ENCODE results near the gene LEMD1.
"Not testable (repeated sequence)": the region's sequence is repeated elsewhere in the genome, so short reads cannot be mapped to it uniquely, and the experiment has no call there.

Gene LEMD1

GRCh38 chr1:205382561-205382960, 39.3 kb downstream of the LEMD1 start:
- in situ Hi-C loops (cut with MboI; ENCODE audit: low sequenced_read_pairs): no loop called here

DNA sequence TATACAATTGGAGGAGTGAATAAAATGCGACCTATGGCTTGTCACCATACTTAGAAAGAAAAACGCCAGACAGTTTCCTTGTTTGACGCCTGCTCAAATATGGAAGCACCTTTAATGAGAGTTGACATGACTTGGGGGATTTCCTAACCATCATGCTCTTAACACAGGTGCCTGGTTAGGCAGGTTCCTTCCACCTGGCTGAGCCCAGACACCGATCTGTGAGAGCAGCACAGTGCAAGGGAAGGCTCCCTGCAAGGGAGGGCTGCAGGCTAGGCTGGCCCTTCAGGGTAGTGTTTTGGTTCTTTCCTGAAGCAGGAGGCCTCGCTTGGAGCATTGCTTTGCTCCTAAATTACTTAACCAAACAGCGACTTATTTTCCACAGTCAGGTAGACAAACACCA, 40.6 kb downstream of the LEMD1 start:
- in situ Hi-C loops (cut with MboI; ENCODE audit: low sequenced_read_pairs): no loop called here

DNA sequence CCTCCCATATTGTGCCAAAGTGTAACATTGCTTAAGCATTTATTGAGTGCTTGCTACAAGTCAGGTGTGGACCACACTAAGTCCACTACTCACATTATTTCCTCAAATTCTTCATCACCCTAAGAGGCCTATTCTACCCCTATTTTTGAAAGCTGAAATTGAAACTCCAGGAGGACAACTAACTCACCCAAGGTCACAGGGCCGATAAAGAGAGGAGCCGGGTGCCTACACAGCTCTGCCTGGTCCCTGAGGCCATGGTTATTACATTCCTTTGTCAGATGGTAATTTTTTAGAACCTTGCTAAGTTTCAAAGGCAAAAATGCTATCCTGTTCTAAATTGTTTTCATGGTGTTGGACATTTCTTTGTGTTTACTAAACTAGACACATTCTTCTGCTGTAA, 41.0 kb downstream of the LEMD1 start:
- in situ Hi-C loops (cut with MboI; ENCODE audit: low sequenced_read_pairs): no loop called here

DNA sequence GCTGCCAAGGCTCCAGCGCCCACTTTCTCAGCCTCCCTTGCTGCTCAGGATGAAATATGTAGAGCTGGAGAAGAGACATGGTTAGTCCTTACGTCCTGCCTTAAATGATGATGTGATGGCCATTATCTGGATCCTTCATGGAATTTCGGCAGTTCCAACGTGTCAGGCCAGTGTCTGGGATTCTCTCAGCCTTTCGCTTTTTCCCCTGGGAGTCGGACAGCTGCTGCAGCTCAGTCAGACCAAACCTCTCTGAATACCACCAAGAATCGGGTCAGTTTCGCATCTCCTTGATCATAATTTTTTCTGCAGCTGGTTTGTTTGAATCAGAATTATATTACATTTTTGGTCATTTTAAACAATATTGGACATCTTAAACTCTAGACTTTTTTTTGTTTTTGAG, 42.8 kb downstream of the LEMD1 start:
- in situ Hi-C loops (cut with MboI; ENCODE audit: low sequenced_read_pairs): no loop called here

DNA sequence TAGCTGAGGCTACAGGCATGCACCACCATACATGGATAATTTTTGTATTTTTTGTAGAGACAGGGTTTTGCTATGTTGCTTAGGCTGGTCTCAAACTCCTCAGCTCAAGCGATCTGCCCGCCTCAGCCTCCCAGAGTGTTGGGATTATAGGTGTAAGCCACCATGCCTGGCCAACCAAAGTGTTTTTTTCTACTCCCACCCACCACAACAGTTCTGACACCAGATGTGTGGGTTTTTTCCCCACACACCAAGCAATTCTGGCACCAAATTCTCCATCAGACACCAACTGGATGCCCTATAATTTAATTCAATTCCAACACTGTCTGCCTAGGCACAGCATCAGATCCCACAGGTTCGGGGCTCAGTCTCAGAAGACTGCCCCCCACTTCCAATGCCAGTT, 44.5 kb downstream of the LEMD1 start:
- in situ Hi-C loops (cut with MboI; ENCODE audit: low sequenced_read_pairs): no loop called here

DNA sequence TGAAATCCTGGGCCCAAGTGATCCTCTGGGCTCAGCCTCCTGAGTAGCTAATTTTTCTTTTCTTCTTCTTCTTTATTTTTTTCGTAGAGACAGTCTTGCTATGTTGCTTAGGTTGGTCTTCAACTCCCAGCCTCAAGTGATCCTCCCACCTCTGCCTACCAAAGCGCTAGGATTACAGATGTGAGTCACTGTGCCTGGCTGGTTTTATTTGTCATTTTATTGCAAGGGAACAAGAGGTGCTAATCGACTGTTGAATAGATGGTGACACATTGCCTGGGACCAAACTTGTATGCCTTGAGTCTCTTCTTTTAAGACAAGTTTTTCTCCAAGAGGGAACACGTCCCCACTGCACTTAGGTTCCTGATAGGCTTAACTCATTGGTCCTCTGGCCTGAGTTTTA, 45.1 kb downstream of the LEMD1 start:
- in situ Hi-C loops (cut with MboI; ENCODE audit: low sequenced_read_pairs): no loop called here

GRCh38 chr1:205375835-205376545, 45.9 kb downstream of the LEMD1 start:
- in situ Hi-C loops (cut with MboI; ENCODE audit: low sequenced_read_pairs): no loop called here

DNA sequence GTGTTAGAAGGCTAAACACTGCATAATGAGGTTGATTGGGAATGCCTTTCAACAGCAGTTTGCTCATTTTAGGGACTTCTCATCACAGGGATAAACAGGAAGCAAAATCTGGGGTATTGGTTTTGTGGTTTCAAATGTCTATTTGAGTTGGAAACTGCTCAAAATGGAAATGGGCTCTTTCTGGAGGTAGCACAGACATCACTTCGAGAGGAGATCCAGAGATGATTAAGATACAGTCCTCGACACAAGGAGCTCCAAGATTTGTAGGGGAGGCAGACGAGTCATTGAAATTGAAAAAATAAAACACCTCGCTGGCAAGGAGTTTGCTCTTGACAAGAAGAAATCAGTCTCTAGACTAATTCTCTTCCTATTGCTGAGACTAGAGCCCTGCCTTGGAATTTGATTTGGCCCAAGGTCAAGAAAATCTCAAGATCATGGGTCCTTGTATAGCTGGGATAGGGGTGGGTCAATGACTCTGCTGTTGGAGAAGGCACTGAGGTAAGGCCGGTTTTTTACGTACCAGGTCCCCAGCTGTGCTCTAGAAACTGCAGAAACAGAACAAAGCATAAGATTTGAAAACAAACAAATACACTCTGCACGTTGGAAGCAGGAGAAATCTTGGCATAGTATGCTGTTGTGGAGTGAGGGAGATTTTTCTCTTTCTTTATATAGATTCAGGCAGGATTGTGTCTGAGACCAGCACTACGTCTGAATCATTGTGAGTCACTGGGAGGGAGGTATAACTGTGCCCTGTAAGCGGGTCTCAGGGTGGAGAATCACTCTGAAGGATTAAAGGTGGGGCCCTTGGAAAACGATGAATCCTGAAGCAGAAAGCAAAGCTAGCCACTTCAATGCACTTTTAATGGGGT, 47.4 kb downstream of the LEMD1 start:
- in situ Hi-C loops (cut with MboI; ENCODE audit: low sequenced_read_pairs): no loop called here

- in situ Hi-C loops (cut with MboI; ENCODE audit: low sequenced_read_pairs): no loop called here
Observed at GRCh38 chr1:205373798-205374175, 48.1 kb downstream of the LEMD1 start.

DNA sequence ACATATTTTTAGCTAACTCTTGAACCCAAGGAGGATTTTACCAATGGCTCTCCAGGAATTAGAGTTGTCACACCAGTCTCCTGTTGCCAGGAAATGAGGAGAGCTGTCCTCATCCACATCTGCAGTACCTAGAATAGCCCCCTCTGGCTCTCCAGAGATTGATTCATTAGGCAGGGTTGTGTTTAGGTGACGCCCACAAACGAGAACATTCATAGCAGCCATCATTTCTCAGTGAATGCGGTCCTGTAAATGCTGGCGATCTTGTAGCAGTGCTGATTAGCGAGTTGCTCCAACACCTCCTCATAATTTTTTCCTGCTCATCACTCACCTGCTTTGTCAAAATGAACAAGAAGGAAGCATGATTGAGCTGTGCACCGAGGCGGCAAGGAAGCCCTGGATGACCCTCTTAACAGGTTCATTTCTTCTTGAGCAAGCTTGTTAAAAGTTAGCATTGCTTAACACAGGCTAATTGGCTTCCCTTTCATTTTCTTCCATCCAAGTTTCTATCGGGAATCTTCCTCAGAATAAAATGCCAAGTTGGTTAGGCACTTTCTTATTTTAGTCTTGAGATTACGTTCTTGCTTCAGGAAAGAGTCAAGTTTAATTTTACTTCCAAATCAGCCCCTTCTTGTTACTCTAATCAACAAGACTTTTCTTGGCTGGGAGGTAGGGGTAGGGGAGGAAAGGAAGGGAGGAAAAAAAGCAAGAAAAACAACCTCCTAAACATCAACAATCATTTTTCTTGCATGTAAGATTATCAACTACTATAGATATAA, 48.6 kb downstream of the LEMD1 start:
- in situ Hi-C loops (cut with MboI; ENCODE audit: low sequenced_read_pairs): no loop called here

DNA sequence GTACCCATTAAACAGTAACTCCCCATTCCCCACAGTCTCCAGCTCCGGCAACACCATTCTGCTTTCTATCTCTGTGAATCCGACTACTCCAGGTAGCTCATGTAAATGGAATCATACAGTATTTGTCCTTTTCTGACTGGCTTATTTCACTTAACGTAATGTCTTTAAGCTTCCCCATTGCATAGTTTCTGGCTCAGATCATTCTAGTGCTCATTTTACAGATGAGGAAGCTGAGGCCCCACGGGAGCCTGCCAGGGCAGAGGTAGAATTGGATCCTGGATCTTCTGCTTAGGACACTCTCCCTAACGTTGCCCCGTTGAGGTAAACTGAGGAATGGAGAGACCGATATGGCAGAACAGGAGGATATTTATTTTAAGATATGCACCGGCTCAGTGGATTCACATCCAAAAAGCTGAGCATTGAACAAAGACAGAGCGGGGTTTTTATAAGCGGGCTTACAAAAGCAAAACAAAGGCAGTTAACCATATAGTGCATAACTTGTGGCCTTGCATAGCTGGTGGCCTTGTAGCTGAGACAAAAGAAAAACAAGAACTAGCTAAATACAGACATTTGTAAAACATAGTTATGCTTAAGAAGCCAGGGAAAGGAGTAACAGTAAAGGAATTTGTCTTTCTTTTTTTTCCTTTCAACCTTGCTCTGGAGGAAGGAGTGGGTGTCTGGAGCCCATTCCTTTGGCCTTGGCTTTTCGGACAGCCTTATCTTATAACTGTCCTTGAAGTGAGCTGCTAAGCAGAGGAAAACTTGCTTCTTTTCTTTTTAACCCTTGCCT, 49.8 kb downstream of the LEMD1 start:
- in situ Hi-C loops (cut with MboI; ENCODE audit: low sequenced_read_pairs): no loop called here

DNA sequence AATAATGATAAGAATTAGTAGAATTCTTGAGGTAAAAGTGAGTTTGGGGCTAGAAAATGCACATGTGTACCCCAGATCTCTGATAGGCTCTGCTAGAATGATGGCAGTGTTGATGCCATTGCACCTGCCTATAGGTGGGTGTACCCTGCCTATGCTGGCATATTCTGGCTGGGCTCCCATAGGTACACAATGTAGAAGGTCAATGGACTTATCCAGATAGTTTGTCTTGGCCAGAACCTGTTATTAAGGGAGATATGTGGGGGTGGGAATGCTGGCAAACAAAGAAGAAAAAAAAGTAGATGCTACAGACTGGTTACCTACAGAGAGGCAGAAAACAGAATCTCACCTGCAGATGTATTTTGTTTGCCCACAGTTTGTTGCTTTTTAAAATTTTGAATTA, 51.1 kb downstream of the LEMD1 start:
- in situ Hi-C loops (cut with MboI; ENCODE audit: low sequenced_read_pairs): no loop called here

- in situ Hi-C loops (cut with MboI; ENCODE audit: low sequenced_read_pairs): no loop called here
Observed at GRCh38 chr1:205369701-205370123, 52.1 kb downstream of the LEMD1 start.

GRCh38 chr1:205368478-205368877, 53.4 kb downstream of the LEMD1 start:
- in situ Hi-C loops (cut with MboI; ENCODE audit: low sequenced_read_pairs): no loop called here

- in situ Hi-C loops (cut with MboI; ENCODE audit: low sequenced_read_pairs): no loop called here
Observed at GRCh38 chr1:205365945-205366463, 55.9 kb downstream of the LEMD1 start.

DNA sequence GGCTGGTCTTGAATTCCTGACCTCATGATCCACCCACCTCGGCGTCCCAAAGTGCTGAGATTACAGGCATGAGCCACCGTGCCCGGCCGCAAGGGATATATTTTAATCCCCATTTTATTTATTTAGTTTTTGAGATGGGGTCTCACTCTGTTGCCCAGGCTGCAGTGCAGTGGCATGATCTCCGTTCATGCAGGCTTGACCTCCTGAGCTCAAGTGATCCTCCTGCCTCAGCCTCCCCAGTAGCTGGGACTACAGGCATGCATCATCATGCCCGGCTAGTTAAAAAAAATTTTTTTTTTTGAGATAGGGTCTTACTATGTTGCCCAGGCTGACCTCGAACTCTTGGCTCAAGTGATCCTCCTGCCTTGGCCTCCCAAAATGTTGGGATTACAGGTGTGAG, 56.8 kb downstream of the LEMD1 start:
- in situ Hi-C loops (cut with MboI; ENCODE audit: low sequenced_read_pairs): not testable (repeated sequence)

DNA sequence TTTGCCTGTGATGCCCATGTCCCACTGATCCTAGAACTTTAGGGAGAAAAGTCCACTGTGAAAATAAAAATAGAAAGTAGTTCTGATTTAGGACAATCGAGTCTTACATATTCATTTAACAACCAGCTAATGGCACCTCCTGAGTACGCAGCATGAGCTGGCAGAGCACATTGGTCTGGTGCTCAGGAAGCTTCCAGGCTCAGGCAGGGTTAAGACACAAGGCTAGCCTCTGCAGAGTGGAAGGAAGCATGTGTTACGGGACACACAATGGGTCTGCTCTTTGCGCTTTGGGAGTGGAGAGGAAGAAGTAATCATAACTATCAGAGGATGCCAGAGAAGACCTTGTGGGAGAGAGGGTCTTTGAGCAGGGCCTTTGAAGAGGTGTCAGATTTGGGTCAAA, 61.0 kb downstream of the LEMD1 start:
- in situ Hi-C loops (cut with MboI; ENCODE audit: low sequenced_read_pairs): no loop called here

- in situ Hi-C loops (cut with MboI; ENCODE audit: low sequenced_read_pairs): no loop called here
Observed at GRCh38 chr1:205359771-205360565, 61.9 kb downstream of the LEMD1 start.

- in situ Hi-C loops (cut with MboI; ENCODE audit: low sequenced_read_pairs): no loop called here
Observed at GRCh38 chr1:205358579-205358978, 63.3 kb downstream of the LEMD1 start.

DNA sequence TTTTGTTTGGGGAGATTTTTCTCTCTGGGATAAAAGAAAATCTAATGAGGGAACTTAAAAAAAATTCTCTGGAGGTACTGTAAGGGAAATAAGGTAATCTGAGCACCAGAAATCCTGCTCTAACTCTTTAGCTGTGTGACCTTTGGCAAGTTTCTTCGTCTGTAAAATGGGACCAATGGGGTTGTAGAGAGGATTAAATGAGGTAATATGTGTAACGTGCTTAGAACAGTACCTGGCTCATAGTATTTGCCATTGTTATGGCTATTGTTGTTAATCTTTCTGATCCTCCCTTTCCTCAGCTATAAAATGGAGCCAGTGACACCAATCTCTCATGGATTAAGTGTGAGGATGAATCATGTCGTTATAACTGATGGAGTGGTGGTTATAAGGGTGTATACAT, 64.3 kb downstream of the LEMD1 start:
- in situ Hi-C loops (cut with MboI; ENCODE audit: low sequenced_read_pairs): no loop called here
